ENCODE data around the gene VAV2.

The VAV2 gene

GRCh38 chr9:134027561-134027960 is 35.4 kb upstream of the VAV2 start:
- in situ Hi-C loops (cut with MboI; ENCODE audit: low sequenced_read_pairs) = no loop called here

GRCh38 chr9:134026981-134027380 is 34.9 kb upstream of the VAV2 start:
- in situ Hi-C loops (cut with MboI; ENCODE audit: low sequenced_read_pairs) = no loop called here

GRCh38 chr9:134026581-134026980 is 34.5 kb upstream of the VAV2 start:
- in situ Hi-C loops (cut with MboI; ENCODE audit: low sequenced_read_pairs) = no loop called here

GRCh38 chr9:134025606-134026541 is 33.8 kb upstream of the VAV2 start:
- in situ Hi-C loops (cut with MboI; ENCODE audit: low sequenced_read_pairs) = no loop called here

- in situ Hi-C loops (cut with MboI; ENCODE audit: low sequenced_read_pairs) = no loop called here
These were observed 32.9 kb upstream of the VAV2 start, which contains the start of gene BRD3OS for GRCh38 chr9:134024828-134025605. BRD3OS (plus strand) TSS chr9:134025481; CDS start chr9:134026748, 1,267 bp downstream.

- in situ Hi-C loops (cut with MboI; ENCODE audit: low sequenced_read_pairs) = no loop called here
These were observed 32.2 kb upstream of the VAV2 start for GRCh38 chr9:134024214-134024792.

- in situ Hi-C loops (cut with MboI; ENCODE audit: low sequenced_read_pairs) = no loop called here
These were observed 22.8 kb upstream of the VAV2 start for GRCh38 chr9:134014946-134015345.

- in situ Hi-C loops (cut with MboI; ENCODE audit: low sequenced_read_pairs) = no loop called here
These were observed 19.3 kb upstream of the VAV2 start for GRCh38 chr9:134011401-134011800.

- in situ Hi-C loops (cut with MboI; ENCODE audit: low sequenced_read_pairs) = no loop called here
These were observed 18.4 kb upstream of the VAV2 start for GRCh38 chr9:134010310-134011173.

- in situ Hi-C loops (cut with MboI; ENCODE audit: low sequenced_read_pairs) = no loop called here
These were observed 15.4 kb upstream of the VAV2 start for GRCh38 chr9:134007571-134007970.

- in situ Hi-C loops (cut with MboI; ENCODE audit: low sequenced_read_pairs) = no loop called here
These were observed 15.0 kb upstream of the VAV2 start for GRCh38 chr9:134007150-134007549.

GRCh38 chr9:134005381-134005780 is 13.3 kb upstream of the VAV2 start:
- in situ Hi-C loops (cut with MboI; ENCODE audit: low sequenced_read_pairs) = no loop called here

- in situ Hi-C loops (cut with MboI; ENCODE audit: low sequenced_read_pairs) = no loop called here
These were observed 12.8 kb upstream of the VAV2 start for GRCh38 chr9:134004881-134005280.

- in situ Hi-C loops (cut with MboI; ENCODE audit: low sequenced_read_pairs) = no loop called here
These were observed 12.2 kb upstream of the VAV2 start for GRCh38 chr9:134004131-134004873.

- in situ Hi-C loops (cut with MboI; ENCODE audit: low sequenced_read_pairs) = no loop called here
These were observed 11.1 kb upstream of the VAV2 start for GRCh38 chr9:134003237-134003636.

GRCh38 chr9:134002796-134003195 is 10.7 kb upstream of the VAV2 start:
- in situ Hi-C loops (cut with MboI; ENCODE audit: low sequenced_read_pairs) = no loop called here

GRCh38 chr9:133999851-134000265 is 7.7 kb upstream of the VAV2 start:
- in situ Hi-C loops (cut with MboI; ENCODE audit: low sequenced_read_pairs) = no loop called here

GRCh38 chr9:133998915-133999595 is 6.9 kb upstream of the VAV2 start:
- in situ Hi-C loops (cut with MboI; ENCODE audit: low sequenced_read_pairs) = no loop called here

- in situ Hi-C loops (cut with MboI; ENCODE audit: low sequenced_read_pairs) = no loop called here
These were observed 5.5 kb upstream of the VAV2 start for GRCh38 chr9:133997584-133997983.
